ENCODE results near the gene PAK1.

The PAK1 gene

GRCh38 chr11:77474684-77475060, 778 bp upstream of the PAK1 start:
- no peak for DNase-seq (ENCODE audit: low spot score)

DNA sequence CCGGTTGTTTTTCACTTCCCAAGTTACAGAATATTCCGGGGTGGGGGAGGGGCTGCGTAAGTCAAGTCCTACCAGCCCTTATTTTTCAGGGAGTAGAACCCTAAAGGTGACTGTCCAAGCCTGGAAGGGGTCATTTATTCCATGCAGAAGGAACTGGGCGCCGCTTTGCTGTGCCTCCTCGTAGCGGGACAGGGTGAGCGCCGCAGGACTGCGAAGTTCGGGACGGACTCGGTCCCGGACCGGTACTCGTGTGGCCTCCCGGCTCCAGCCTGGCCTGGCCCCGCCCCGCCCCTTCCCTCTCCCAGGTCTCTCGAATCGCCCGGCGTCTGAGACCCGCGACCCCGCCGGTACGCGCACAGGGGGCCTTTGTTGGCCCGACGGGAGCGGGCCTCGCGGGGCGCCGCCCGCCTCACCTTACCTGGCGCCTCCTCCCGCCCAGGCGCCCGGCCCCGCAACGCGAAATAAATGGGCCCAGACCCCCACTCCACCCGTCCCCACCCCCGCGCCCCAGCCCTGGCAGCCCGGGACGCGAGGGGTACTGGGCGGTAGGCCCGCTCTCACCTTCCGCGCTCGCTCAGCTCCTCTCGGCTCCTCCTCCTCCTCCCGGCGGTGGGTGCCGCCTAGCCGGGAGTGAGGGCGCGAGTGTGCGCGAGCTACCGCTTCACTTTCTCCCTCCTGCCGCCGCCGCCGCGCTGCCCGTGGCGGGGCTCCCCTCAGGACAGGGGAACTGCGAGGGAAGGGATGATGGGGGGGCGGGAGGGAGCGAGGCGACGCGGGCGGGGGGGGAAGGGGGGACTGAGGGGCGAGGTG, 698 bp downstream of the PAK1 start:
- DNase-seq (ENCODE audit: low spot score), result no peak

DNA sequence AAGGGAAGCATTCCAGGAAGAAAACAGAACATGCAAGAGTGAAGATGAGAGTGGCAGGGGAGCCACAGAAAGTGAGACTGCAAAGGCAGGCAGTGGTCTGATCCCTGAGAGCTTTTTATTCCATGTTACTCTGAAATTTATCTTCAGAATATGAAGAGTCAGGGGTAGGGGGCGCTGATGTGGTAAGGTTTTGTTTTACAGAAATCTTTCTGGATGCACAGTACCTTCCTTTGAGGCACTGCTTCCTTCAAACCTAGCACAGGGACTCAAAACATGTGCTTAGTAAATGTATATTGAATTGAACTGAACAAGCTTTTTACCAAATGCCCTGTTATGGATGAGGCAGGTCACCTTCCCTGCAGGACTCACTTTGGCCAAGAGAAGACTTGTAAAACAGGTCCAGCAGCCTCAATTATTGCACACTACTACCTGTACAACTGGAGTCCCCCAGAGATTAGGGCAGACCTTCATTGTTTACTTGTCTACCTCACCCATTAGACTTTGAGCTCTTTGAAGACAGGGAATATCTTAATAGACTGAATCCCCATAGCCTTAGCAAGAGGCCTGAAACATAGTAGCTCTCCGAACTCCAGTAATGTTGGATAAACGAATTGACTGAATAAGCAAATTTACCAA, 2.2 kb downstream of the PAK1 start:
- DNase-seq (ENCODE audit: low spot score), result no peak

DNA sequence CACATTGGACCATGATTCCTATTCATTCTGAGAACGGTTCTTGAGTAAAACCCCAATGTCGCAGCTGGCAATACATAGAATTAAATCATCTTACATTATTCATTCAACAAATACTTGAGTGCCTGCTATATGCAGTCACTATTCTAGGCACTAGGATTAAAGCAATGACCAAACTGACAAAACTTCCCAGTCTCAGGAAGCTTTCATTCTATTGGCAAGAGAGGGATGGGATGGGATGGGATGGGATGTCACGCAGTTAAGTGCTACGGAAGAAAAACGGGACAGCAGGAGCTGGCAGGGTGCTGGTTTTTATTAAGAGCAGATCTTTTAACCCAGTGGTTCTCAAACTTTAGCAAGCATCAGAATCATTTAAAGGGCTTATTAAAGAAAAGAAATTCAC, 2.9 kb downstream of the PAK1 start:
- DNase-seq (ENCODE audit: low spot score), result no peak

DNA sequence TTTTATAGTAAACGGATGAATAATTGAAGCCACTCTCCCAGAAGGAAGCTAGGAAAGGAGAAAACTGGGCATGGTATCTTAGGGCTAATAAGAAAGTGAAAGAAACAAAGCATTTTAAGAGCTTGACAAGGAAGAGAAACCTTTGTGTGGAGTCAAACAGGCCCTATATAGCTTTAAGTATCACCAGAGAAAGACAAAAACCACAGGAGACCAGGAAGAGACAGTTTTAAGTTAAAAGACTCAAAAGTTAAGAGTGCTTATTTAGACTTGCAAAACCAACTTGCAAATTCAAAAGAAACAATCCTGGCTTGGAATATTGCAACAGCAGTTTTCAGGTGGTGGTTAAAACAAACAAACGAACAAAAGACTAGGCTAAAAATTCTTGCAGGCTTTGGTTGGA, 3.4 kb downstream of the PAK1 start:
- DNase-seq (ENCODE audit: low spot score), result no peak

DNA sequence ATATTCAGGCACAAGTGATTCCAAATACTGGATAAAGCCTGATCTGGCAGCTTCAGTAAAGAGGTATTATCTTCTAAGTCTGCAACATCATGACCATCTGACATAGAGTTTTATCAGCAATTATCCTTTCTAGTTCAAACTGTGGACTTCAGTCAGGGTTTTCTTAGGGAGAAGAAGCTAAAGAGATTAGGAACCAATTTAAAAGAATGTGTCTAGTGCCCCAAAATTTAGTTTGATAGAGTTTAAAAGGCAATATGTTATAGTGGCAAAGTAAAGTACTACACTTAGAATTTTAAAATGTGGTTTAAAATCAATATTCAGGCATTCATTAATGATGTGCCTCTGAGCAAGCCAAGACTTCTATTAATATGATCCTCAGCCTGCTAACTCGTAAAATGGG, 5.4 kb downstream of the PAK1 start:
- no peak for DNase-seq (ENCODE audit: low spot score)

DNA sequence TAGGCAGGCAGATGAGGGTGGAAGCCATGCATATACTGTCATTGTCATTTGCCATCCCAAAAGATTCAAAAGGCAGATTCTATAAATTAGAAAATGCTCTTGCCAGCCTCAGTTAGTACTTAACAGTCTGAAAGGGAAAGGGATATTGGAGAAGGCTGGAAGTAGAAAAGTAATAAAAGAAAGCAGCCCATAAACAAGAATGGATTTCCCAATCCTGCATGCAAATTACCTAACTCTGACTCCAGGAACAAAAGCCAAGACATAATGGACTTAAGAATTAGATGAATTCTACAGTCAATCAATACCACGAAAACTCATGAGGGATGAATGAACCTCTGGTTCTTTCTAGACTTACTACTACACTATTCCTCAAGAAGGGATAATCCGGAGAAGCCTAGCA, 5.9 kb downstream of the PAK1 start:
- DNase-seq (ENCODE audit: low spot score), result no peak

- DNase-seq (ENCODE audit: low spot score), result no peak
Measured at GRCh38 chr11:77467233-77467632, 6.7 kb downstream of the PAK1 start.

DNA sequence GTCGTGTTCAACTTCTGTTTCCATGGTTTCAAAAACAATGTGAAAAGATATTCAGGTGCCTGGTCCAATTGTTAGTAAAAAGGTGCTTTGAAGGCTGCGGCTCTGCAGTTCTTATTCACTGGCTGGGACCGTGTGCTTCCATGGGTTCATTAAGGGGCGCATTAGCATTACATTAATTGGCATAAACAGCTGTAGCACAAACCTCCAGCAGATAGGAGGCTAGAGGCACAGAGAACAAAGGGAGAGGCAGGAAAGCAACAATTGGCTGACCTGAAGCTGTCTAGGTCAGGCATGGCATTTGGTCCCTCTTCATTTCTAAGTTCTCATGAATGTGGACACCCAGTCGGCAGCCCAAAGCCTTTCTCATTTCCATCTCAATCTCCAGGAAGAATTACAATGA, 16.6 kb downstream of the PAK1 start:
- DNase-seq (ENCODE audit: low spot score), result no peak

- DNase-seq (ENCODE audit: low spot score), result no peak
Measured at GRCh38 chr11:77455740-77456139, 18.2 kb downstream of the PAK1 start.

DNA sequence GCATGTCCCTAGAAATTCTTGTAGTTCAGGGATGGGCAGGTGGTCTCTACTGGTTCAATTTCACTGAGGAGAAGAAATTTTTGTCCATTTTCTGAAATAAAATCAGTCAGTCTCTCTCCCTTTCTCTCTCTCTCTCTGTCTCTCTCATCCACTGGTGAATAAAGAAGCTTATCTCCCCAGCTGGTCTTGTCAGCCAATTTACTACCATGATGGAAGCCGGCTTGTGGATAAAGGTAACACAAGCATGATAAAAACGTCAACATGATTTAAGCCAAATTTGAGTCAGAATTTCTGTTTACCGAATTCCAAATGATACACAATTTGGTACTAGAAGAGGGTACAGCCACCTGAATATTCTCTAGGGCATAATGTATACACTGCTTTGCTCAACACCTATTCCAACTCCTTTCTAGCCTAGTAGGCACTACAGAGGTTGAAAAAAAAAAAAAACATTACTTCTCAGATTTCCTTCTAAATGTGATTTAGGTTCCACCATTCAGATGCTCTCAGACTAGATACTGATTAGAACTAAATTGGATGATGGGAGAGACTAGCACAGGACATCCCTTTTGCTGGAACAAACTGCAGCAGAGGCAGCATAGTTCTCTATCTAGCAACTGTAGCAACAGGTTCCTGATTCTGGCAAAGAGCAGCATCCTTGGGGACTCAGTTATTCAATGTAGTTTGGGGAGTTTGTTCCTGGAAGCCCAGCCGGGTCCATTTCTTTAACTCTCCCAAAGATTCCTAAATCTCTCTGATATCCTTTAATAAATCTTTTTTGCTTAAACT, 18.8 kb downstream of the PAK1 start:
- DNase-seq (ENCODE audit: low spot score), result no peak

DNA sequence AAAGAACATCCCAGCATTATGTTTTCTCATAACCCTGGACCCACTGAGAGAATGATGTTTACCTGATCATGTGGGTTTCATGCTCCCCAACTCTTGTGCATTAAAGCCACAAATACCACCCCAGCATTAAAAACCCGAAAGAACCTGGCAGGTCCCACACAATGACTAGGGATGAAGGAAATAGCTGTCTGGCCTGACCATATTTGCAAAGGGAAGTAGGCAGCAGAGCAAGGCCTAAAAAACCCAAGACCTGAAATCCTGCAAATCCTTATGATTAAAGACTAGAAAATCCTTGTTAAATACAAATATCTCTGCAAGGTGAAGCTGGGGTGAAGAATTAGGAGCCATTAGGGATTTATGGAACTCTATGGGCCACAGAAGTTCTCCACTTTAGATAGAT, 23.7 kb downstream of the PAK1 start:
- DNase-seq (ENCODE audit: low spot score), result no peak

GRCh38 chr11:77449784-77450183, 24.1 kb downstream of the PAK1 start:
- no peak for DNase-seq (ENCODE audit: low spot score)

GRCh38 chr11:77449060-77449521, 24.8 kb downstream of the PAK1 start:
- DNase-seq (ENCODE audit: low spot score), result peak; percentile 78

DNA sequence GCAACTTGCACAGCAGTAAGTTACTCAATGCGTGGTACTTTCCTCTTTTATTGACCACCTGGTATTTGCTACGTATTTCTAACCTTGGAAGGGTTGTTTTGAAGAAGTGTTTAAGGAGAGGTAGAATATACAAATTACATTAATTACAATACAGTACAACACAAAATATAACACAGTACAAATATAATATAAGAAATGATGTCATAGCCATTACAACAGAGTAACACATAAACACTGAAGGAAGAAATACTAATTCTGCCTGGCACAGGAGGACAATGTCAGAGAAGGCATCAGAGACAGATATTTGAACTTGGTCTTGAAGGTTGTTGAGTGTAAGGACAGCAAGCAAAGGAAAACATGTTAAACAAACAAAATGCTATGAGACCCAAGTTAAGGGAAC, 25.6 kb downstream of the PAK1 start:
- DNase-seq (ENCODE audit: low spot score), result no peak

GRCh38 chr11:77446911-77447629, 26.8 kb downstream of the PAK1 start:
- DNase-seq (ENCODE audit: low spot score), result no peak

DNA sequence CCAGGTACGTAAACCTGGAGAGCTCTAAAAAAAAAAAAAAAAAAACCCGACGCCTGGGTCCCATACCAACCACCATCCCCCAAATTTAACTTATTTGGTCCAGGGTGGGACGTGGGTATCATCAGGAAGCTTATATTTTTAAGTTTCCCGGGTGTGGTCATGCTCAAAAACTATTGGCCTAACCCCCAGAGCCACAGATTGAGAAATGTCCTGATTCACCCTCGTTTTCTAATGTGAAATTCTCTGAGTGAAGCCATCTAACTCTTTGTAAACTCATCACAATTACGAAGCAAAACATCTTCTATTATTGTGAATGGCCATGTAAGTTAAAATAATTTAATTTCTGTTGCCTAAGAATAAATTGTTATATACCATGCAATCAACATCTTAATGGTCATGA, 29.6 kb downstream of the PAK1 start:
- no peak for DNase-seq (ENCODE audit: low spot score)

- DNase-seq (ENCODE audit: low spot score), result no peak
Measured at GRCh38 chr11:77442394-77443053, 31.4 kb downstream of the PAK1 start.

DNA sequence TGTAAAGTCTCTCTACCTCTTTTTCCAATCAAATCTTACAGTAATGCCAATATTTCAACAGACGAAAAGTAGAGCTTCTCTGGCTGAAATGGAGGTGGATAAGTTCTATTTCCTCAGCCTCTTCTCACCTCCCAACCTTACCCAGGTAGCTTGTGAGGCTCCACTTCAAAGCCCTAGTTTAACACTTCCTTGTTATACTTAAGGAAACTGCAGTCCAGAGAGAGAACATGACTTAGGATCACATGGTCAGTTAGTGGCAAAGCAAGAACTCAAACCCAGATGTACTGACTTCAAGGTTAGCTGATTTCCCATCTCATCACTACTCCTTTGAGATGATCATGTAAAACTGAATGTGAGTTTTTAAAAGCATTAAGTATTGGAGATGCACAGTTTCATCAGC, 32.5 kb downstream of the PAK1 start:
- DNase-seq (ENCODE audit: low spot score), result peak; percentile 48

- no peak for DNase-seq (ENCODE audit: low spot score)
Measured at GRCh38 chr11:77440678-77441077, 33.2 kb downstream of the PAK1 start.

GRCh38 chr11:77438487-77438886, 35.4 kb downstream of the PAK1 start:
- no peak for DNase-seq (ENCODE audit: low spot score)

DNA sequence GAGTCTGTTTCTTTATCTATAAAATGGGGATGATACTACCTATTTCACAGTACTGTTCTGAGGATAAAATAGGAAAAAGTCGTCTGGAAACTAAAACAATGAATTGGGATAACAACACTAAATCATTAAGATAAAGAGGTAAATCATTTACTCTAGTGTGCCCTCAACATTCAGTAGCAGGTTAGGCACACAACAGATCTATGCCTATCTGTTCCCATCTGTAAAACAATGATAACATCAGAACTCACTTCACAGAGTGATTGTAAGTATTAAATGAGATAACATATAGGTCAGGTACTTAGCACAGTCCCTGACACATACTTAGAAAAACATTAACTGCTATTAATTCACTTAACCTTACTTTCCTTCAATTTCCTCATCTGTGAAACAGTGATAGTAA, 36.9 kb downstream of the PAK1 start:
- DNase-seq (ENCODE audit: low spot score), result no peak
